ENCODE results near the gene COL11A1.

DNA sequence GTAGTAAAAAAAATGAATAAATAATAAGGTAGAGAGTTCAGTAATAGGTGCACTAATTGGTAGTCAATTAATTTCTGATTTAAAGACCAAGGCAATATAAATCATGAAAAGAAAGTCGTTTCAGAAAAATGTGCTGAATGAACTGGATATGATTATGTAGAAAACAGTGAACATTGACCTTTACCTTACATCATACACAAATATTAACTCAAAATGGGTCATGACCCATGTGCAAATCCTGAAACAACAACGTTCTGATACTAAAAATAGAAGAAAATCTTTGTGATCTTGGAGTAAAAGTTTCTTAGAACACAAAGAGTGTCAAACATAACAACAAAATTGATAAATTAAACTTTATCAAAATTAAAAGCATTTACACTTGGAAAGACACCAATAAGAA, 39.1 kb downstream of the COL11A1 start:
- TF ChIP-seq, protein P1, sequence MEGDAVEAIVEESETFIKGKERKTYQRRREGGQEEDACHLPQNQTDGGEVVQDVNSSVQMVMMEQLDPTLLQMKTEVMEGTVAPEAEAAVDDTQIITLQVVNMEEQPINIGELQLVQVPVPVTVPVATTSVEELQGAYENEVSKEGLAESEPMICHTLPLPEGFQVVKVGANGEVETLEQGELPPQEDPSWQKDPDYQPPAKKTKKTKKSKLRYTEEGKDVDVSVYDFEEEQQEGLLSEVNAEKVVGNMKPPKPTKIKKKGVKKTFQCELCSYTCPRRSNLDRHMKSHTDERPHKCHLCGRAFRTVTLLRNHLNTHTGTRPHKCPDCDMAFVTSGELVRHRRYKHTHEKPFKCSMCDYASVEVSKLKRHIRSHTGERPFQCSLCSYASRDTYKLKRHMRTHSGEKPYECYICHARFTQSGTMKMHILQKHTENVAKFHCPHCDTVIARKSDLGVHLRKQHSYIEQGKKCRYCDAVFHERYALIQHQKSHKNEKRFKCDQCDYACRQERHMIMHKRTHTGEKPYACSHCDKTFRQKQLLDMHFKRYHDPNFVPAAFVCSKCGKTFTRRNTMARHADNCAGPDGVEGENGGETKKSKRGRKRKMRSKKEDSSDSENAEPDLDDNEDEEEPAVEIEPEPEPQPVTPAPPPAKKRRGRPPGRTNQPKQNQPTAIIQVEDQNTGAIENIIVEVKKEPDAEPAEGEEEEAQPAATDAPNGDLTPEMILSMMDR (conservative IDR thresholded peaks at IDR 0.05; ENCODE audit: low read length): no peak
- TF ChIP-seq EZH2phosphoT487 (IDR thresholded peaks at IDR 0.05; ENCODE audit: borderline replicate concordance, low read depth, low read length): no peak
